Fibroblast of skin of right quadriceps (primary cell): ENCODE results near the gene AGAP1.

ENCODE experiments used
- DNase-seq: peaks from one replicate; pipeline ENCODE4 v3.0.0-alpha.2; 2013

AGAP1 gene

DNA sequence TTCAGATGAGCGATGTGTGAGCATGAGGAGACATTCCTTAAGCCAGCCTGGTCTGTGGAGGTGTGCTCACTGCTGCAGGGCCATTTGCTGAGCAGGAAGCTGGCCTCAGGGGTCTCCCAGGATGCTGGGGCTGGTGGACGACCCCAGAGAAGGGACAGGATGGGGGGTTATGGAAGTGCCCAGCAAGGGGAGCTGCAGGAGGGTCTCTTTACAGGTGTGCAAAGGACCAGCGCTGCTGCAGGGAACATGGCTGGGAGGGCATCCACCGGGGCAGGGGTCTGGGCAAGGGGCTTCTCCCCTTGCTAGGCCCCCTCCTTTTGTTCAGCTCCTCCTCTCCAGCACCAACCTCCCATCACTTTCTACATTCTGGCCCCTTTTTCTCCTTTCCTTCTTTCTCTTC, 489.2 kb downstream of the AGAP1 start:
- DNase-seq: no peak

- no peak for DNase-seq
Measured at GRCh38 chr2:235984552-235984951, 490.7 kb downstream of the AGAP1 start.

- DNase-seq: no peak
Measured at GRCh38 chr2:235986361-235986760, 492.5 kb downstream of the AGAP1 start.

DNA sequence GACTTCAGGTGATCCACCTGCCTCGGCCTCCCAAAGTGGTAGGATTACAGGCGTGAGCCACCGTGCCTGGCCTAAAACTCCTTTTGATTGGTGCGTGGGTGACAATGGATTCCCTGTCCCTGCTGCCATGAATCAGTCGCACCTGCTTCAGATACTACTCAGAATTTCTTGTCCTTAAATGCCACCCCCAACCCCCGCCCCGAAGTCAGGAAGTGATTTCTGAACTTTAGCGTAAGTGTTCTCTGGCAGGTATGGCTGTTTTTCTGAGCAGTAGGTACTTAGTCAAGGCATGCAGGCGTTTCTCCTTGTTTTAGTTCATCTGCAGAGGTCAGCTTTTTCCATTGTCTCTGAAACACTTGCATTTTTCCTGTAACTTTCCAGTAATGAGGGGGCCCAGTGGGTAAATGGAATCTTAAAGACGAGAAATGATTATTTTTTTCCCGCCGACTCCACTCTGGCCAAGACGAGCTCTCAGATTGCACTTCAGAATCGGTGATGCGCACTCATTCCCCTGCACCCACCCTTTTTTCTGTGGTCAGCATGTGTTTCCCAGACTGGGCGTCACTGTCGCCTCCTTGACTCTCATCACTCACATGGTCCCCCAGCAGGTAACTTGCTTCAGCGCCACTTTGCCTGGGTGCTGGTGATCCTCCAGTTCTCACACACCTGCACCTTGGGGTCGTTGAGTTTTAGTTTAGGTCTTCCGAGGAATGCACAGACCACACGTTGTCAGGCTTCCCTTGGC, 494.6 kb downstream of the AGAP1 start:
- no peak for DNase-seq

- DNase-seq: no peak
Measured at GRCh38 chr2:235989591-235989990, 495.7 kb downstream of the AGAP1 start.

DNA sequence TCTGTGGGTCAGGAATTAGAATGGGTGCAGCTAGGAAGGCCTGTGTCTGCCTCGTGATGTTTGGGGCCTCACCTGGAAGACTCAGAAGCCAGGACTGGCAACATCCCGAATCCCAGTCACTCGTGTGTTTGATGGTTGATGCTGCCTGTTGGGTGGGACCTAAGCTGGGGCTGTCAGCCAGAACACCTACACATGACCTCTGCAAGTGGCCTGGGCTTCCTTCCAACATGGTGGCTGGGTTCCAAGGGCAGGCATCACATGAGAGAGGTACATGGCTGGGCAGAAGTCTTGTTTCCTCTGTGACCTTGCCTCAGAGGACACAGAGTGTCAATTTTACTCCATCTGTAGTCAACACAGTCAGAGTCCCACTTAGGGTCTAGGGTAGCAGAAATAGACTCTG, 496.5 kb downstream of the AGAP1 start:
- no peak for DNase-seq

- no peak for DNase-seq
Measured at GRCh38 chr2:235992024-235992423, 498.2 kb downstream of the AGAP1 start.

DNA sequence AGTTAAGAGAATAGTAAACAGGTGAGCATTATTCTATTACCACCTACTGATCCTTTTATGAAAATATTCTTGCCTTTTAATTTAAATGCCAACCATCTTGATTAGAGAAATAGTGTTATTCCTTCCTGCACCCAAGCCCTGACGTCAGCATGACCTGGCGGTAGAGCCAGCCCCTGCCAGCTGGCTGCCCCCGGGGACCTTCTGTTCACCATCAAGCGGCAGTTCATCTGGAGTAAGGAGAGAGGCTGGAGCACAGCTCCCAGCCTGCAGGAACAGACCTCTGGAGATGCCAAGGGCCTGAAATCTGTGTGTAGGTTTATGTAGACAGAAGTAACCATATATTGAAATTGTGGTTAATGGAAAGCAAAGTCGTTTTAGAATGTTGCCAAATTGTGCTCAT, 502.6 kb downstream of the AGAP1 start:
- DNase-seq: no peak

DNA sequence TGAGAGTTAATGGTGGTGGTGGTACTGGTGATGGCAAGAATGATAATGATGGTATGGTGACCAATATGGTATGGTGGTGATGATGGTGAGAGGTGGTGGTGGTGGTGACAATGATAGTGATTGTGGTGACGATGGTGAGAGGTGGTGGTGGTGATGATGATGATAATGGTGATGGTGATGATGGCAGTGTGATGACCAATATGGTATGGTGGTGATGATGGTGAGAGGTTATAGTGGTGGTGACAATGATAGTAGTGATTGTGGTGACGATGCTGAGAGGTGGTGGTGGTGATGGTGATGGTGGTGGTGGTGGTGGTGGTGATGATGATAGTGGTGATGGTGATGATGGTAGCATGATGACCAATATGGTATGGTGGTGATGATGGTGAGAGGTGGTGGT, 505.2 kb downstream of the AGAP1 start:
- no peak for DNase-seq

DNA sequence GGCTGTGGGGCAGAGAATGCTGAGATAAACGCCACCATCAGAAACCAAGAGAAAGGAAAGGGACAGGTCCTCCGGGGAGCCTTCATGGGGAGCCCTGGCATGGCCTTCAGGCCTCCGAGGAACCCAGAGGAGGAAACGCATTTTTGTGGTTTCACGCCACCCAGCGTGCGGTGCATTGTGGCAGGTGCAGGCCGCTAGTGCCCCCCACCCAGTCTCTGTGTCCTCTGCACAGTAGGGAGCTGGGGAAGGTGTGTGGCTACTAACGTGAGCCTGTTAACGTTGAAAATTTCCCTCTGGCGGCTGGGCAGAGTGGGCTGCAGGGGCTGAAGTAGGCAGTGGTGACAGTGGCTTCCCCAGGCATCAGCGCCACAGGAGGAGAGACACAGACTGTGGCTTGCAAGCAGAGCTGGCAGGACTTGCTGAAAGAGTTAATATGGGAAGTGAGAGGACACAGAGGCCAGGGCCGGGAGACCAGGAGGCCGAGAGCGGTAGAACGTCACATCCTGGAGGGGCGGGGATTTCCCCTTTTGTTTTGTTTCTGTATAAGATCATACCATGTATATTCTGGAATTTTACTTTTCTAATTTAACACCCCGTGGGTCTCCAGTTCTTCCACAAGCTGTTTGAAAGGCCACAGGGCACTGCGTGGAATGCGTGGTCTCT, 507.5 kb downstream of the AGAP1 start:
- DNase-seq: no peak

GRCh38 chr2:236001854-236002253, 508.0 kb downstream of the AGAP1 start:
- DNase-seq: no peak

- no peak for DNase-seq
Measured at GRCh38 chr2:236008006-236008405, 514.2 kb downstream of the AGAP1 start.

GRCh38 chr2:236008857-236009256, 515.0 kb downstream of the AGAP1 start:
- DNase-seq: no peak

GRCh38 chr2:236010920-236011685, 517.3 kb downstream of the AGAP1 start:
- no peak for DNase-seq

GRCh38 chr2:236012155-236012554, 518.3 kb downstream of the AGAP1 start:
- DNase-seq: no peak

GRCh38 chr2:236014408-236015131, 520.7 kb downstream of the AGAP1 start:
- DNase-seq: no peak

GRCh38 chr2:236015171-236015570, 521.3 kb downstream of the AGAP1 start:
- no peak for DNase-seq

DNA sequence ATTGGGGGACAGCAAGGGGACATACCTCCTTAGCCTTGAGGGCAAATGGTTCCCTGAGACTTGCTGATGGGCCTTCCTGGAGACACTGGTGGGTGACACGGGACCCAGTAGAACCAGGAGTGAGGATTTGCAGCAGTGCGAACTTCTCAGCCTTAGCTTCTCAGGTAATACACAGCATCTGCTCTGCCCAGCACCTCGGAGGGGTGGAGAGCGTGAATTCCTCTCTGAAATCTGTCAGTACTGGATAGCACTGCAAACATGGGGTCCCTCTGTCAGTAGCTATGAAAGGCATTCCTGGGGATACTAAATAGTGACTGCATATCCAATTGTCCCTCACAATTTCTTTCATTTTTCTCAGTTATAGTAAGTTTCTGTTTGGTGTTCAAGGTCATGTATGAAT, 522.7 kb downstream of the AGAP1 start:
- DNase-seq: no peak

DNA sequence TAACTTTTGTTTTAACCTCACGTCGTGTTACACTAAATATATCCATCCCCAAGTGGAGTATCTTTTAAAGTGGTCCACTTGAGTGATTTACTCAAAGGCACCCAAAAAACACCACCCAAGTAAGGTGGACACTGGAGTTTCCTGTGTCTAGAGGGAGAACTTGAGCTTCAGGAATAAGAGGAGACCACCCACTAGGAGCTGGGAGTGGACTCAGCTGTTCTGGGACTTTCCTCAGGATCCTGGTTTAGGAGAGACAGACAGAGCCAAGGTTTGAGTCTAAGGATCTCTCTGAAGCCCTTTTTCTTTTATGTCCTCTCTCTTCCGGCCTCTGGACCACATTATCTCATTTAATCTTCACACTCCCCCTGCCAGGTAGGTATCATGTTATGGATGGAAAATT, 523.6 kb downstream of the AGAP1 start:
- no peak for DNase-seq

DNA sequence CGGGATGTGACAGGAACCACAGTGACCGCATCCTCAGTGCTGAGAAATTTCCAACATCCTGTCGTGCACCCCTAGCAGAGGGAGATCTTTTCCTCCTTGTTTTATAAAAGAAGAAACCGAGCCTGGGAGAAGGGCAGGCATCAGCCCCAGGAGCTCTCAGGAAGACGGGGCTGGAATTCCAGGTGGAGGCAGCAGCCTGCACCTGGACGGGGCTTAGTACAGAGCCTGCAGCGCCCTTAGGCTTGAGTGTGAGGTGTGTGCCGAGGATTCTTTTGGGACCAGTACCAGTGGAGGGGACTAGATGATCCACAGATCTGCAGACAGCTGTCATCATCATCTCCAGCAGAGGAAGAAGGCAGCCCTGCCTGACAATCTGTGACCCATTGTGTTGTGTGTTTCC, 525.6 kb downstream of the AGAP1 start:
- no peak for DNase-seq

DNA sequence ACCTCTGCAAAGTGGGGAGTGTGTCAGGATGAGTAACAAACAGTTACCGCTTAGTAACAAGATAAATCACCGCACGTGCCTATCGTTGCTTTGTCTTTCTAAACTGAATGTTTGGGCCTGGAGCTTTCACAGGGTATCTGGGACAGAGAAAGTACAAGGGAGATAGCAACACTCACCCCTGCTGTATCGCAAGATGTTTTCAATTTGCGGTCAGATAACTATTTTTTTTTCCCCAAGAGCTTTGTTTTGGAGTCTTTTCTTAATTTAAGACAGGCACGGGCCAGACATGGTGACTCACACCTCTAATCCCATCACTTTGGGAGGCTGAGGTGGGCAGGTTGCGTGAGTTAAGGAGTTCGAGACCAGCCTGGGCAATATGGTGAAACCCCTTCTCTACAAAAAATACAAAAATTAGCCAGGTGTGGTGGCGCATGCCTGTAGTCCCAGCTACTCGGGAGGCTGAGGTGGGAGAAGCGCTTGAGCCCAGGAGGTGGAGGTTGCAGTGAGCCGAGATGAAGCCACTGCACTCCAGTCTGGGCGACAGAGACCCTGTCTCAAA, 527.7 kb downstream of the AGAP1 start:
- DNase-seq: peak; percentile 67

- no peak for DNase-seq
Measured at GRCh38 chr2:236022128-236022527, 528.3 kb downstream of the AGAP1 start.

DNA sequence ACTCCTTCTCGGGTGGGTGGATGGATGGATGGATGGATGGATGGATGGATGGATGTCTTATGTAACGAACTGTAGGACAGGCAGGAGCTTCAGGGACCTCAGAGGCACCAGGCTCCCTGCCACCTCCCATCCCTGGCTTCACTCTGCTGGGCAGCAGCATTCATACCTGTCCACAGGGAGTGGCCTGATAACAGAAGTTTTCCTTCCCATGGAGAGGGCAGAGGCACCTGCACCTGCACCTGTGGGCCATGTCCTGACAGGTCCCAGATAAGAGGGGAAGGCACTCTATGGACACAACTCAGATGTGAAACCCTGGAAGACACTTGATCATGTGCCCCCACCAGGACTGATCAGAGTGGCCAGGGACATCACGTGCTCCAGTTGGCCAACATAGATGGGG, 532.0 kb downstream of the AGAP1 start:
- no peak for DNase-seq
